ENCODE results near the gene EXO1.

DNA sequence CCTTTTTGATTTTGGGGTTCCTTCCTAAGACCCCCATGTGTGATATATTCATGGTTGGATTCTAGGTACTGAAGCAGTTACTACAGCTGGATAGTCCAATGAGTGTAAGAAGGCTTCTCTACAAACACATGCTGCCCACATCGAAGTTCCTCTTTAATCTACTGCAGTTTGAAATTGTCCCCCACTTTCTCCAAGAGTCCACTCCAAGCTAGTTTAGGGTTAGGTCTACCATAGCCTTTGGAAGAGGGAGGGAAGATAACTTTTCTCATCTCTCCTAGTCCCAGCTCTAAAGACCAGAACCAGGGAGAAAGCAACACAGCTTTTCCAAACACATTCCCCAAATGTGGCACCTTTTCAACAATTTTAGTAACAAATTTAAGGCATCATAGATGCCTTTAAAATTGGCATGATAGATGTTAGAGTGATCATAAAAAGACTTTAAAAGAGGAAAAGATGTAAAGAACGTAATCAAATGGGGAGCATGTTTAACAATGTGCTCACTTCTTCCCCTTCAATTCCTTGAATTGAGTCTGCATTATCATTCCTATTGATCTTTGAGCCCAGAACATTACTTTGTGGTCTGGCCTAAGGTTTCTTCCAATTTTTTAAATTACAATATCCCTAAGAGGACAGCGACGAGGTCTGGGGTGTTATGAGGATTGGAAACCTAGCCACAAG is 1.0 kb upstream of the EXO1 start:
- TF ChIP-seq, protein P1, sequence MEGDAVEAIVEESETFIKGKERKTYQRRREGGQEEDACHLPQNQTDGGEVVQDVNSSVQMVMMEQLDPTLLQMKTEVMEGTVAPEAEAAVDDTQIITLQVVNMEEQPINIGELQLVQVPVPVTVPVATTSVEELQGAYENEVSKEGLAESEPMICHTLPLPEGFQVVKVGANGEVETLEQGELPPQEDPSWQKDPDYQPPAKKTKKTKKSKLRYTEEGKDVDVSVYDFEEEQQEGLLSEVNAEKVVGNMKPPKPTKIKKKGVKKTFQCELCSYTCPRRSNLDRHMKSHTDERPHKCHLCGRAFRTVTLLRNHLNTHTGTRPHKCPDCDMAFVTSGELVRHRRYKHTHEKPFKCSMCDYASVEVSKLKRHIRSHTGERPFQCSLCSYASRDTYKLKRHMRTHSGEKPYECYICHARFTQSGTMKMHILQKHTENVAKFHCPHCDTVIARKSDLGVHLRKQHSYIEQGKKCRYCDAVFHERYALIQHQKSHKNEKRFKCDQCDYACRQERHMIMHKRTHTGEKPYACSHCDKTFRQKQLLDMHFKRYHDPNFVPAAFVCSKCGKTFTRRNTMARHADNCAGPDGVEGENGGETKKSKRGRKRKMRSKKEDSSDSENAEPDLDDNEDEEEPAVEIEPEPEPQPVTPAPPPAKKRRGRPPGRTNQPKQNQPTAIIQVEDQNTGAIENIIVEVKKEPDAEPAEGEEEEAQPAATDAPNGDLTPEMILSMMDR (IDR thresholded peaks at IDR 0.05): no peak
- no peak for TF ChIP-seq EZH2 (IDR thresholded peaks at IDR 0.05; ENCODE audit: borderline replicate concordance, insufficient read depth, low read depth, low read length, poor library complexity, severe bottlenecking)

All from B cell (primary cell).